ENCODE measurements around the gene MAGEA9B. TPM values are rescaled to one million over a fixed set of nuclear protein-coding genes. Genes with fewer than 3 reads are reported as not detected.
"Not testable (repeated sequence)": the region's sequence is repeated elsewhere in the genome, so short reads cannot be mapped to it uniquely, and the experiment has no call there.

The MAGEA9B gene
- total RNA-seq, 1 experiment from 2014 or later: 0.11 TPM

DNA sequence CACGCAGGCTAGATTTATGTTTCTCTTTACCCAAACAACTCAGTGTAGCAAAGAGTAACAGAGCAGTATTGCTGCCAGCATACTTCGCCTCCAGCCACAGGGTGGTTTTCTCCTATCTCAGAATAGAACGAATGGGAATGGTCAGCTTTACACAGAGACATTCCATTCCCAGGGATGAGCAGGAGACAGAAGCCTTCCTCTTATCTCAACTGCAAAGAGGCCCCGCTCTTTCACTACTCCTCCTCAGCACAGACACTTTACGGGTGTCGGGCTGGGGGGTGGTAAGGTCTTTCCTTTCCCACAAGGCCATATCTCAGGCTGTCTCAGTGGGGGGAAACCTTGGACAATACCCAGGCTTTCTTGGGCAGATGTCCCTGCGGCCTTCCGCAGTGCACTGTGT lies 39.6 kb upstream of the MAGEA9B start:
- not testable (repeated sequence) for H3K9me3 ChIP-seq (ENCODE audit: low read length); H3K79me2 ChIP-seq (ENCODE audit: low read length); H3K27me3 ChIP-seq (ENCODE audit: low read length); H3K27ac ChIP-seq (ENCODE audit: low read length); H3K9me2 ChIP-seq (replicated peaks; ENCODE audit: insufficient read depth, low read length); H3K36me3 ChIP-seq (ENCODE audit: insufficient read depth, low read length); H3K9ac ChIP-seq (ENCODE audit: low read length); H3K4me2 ChIP-seq (ENCODE audit: low read depth, low read length, poor library complexity, severe bottlenecking); DNase-seq; H2AFZ ChIP-seq (ENCODE audit: low read length); H3K4me1 ChIP-seq (ENCODE audit: low read length); H3K4me3 ChIP-seq (ENCODE audit: low read length)
- H4K20me1 ChIP-seq (ENCODE audit: insufficient read depth, low read depth, low read length): peaks cover 35% of the 10 kb centered on the region; the same call in 1 of the 2 replicates

DNA sequence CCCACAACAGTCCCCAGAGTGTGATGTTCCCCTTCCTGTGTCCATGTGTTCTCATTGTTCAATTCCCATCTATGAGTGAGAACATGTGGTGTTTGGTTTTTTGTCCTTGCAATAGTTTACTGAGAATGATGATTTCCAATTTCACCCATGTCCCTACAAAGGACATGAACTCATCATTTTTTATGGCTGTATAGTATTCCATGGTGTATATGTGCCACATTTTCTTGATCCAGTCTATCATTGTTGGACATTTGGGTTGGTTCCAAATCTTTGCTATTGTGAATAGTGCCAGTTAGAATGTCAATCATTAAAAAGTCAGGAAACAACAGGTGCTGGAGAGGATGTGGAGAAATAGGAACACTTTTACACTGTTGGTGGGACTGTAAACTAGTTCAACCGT lies 32.4 kb upstream of the MAGEA9B start:
- DNase-seq; H2AFZ ChIP-seq (ENCODE audit: low read length); H3K9me2 ChIP-seq (replicated peaks; ENCODE audit: insufficient read depth, low read length); H3K27ac ChIP-seq (ENCODE audit: low read length); H3K79me2 ChIP-seq (ENCODE audit: low read length); H3K36me3 ChIP-seq (ENCODE audit: insufficient read depth, low read length); H3K27me3 ChIP-seq (ENCODE audit: low read length); H3K9ac ChIP-seq (ENCODE audit: low read length); H3K4me3 ChIP-seq (ENCODE audit: low read length); H3K4me1 ChIP-seq (ENCODE audit: low read length); H3K4me2 ChIP-seq (ENCODE audit: low read depth, low read length, poor library complexity, severe bottlenecking); H3K9me3 ChIP-seq (ENCODE audit: low read length): not testable (repeated sequence)
- peaks cover 11% of the 10 kb centered on the region; the same call in 1 of the 2 replicates for H4K20me1 ChIP-seq (ENCODE audit: insufficient read depth, low read depth, low read length)

DNA sequence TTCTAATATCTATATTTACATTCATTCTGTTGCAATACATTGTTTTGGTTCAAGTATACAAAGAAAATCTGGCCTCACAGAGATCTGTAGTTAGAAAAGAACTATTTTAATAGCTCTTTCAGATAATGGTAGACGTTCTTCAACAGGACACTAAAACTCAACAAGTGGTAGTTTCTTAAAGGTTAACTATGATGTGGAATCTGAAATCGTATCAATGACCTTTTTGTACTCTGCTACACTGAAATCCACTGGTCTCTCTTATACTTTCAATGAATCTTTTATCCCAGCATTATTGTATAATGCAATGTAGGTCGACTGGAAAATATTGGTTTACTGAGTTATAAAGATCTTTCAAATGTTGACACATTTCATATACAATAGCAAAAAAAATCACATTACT lies 31.6 kb upstream of the MAGEA9B start:
- Histone ChIP-seq H2AFZ (ENCODE audit: low read length) (no peak overlapping the region), H3K27ac (ENCODE audit: low read length) (no peak overlapping the region), H3K27me3 (ENCODE audit: low read length) (no peaks in the 10 kb centered on the region), H3K4me2 (ENCODE audit: low read depth, low read length, poor library complexity, severe bottlenecking) (no peak overlapping the region), H3K9me2 (replicated peaks; ENCODE audit: insufficient read depth, low read length) (no peaks in the 10 kb centered on the region), H4K20me1 (ENCODE audit: insufficient read depth, low read depth, low read length) (peaks cover 6% of the 10 kb centered on the region; the same call in 1 of the 2 replicates), H3K9me3 (ENCODE audit: low read length) (no peaks in the 10 kb centered on the region), H3K4me3 (ENCODE audit: low read length) (no peak overlapping the region), H3K79me2 (ENCODE audit: low read length) (no peaks in the 10 kb centered on the region), H3K36me3 (ENCODE audit: insufficient read depth, low read length) (no peaks in the 10 kb centered on the region), H3K9ac (ENCODE audit: low read length) (no peak overlapping the region), H3K4me1 (ENCODE audit: low read length) (no peaks in the 10 kb centered on the region)
- no peak for DNase-seq

GRCh38 chrX:149611623-149612175 lies 24.4 kb upstream of the MAGEA9B start:
- Histone ChIP-seq H3K4me3 (ENCODE audit: low read length) (no peak overlapping the region), H3K36me3 (ENCODE audit: insufficient read depth, low read length) (no peaks in the 10 kb centered on the region), H3K79me2 (ENCODE audit: low read length) (no peaks in the 10 kb centered on the region), H3K9ac (ENCODE audit: low read length) (no peak overlapping the region), H3K9me2 (replicated peaks; ENCODE audit: insufficient read depth, low read length) (no peaks in the 10 kb centered on the region), H3K27me3 (ENCODE audit: low read length) (no peaks in the 10 kb centered on the region), H3K4me2 (ENCODE audit: low read depth, low read length, poor library complexity, severe bottlenecking) (no peak overlapping the region), H2AFZ (ENCODE audit: low read length) (no peak overlapping the region), H4K20me1 (ENCODE audit: insufficient read depth, low read depth, low read length) (peaks cover 13% of the 10 kb centered on the region; the same call in 1 of the 2 replicates), H3K4me1 (ENCODE audit: low read length) (peaks cover 7% of the 10 kb centered on the region), H3K9me3 (ENCODE audit: low read length) (no peaks in the 10 kb centered on the region), H3K27ac (ENCODE audit: low read length) (no peak overlapping the region)
- DNase-seq: no peak

DNA sequence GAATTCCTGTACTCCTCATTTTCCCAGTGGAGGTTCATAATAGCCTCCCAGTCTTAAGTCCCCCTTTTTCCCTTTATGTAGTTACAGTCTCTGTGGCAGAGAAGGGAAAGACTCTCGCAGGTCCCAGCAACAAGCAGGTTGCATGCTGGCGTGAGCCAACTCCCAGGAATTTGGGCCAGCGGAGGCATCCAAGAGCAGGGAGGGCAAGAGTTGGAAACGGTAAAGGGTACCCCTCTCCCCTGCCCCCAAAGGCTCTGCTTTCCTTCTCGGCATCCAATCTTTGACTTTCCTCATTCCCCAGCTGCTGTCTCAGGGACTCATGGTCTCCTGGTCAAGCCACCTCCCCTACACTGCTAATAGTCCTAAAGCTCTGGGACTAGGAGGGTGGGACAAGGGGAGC lies 23.3 kb upstream of the MAGEA9B start:
- no peak overlapping the region for H2AFZ ChIP-seq (ENCODE audit: low read length)
- no peak overlapping the region for H3K4me3 ChIP-seq (ENCODE audit: low read length)
- H3K9me2 ChIP-seq (replicated peaks; ENCODE audit: insufficient read depth, low read length): no peaks in the 10 kb centered on the region
- DNase-seq: no peak
- no peaks in the 10 kb centered on the region for H3K36me3 ChIP-seq (ENCODE audit: insufficient read depth, low read length)
- H3K79me2 ChIP-seq (ENCODE audit: low read length): no peaks in the 10 kb centered on the region
- no peaks in the 10 kb centered on the region for H3K9me3 ChIP-seq (ENCODE audit: low read length)
- no peak overlapping the region for H3K4me2 ChIP-seq (ENCODE audit: low read depth, low read length, poor library complexity, severe bottlenecking)
- H3K4me1 ChIP-seq (ENCODE audit: low read length): peaks cover 7% of the 10 kb centered on the region
- no peak overlapping the region for H3K27ac ChIP-seq (ENCODE audit: low read length)
- peaks cover 13% of the 10 kb centered on the region; the same call in 1 of the 2 replicates for H4K20me1 ChIP-seq (ENCODE audit: insufficient read depth, low read depth, low read length)
- no peaks in the 10 kb centered on the region for H3K27me3 ChIP-seq (ENCODE audit: low read length)
- no peak overlapping the region for H3K9ac ChIP-seq (ENCODE audit: low read length)

DNA sequence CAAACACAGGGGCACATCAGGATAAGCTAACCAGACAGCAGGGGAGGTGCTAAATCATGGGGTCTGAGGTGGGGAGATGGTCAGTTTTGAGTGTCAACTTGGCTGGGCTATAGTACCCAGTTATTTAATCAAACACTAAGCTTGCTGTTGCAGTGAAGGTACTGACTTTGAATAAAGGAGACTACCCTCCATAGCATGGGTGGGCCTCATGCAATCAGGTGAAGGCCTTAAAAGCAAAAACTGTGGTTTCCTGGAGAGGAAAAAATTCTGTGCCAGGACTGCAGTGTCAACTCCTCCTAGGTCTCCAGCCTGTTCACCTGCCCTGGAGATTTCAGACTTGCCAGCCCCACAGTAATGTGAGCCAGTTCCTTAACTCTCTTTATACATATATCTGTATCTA lies 20.4 kb upstream of the MAGEA9B start:
- Histone ChIP-seq H3K27me3 (ENCODE audit: low read length) (no peaks in the 10 kb centered on the region), H3K79me2 (ENCODE audit: low read length) (no peaks in the 10 kb centered on the region), H2AFZ (ENCODE audit: low read length) (no peak overlapping the region), H3K36me3 (ENCODE audit: insufficient read depth, low read length) (no peaks in the 10 kb centered on the region), H3K4me2 (ENCODE audit: low read depth, low read length, poor library complexity, severe bottlenecking) (no peak overlapping the region), H3K9ac (ENCODE audit: low read length) (no peak overlapping the region), H3K4me1 (ENCODE audit: low read length) (peaks cover 7% of the 10 kb centered on the region), H3K4me3 (ENCODE audit: low read length) (no peak overlapping the region), H4K20me1 (ENCODE audit: insufficient read depth, low read depth, low read length) (0 out of 2 replicates have a peak, but pooled peaks cover 8% of the 10 kb centered on the region), H3K27ac (ENCODE audit: low read length) (no peak overlapping the region), H3K9me2 (replicated peaks; ENCODE audit: insufficient read depth, low read length) (no peaks in the 10 kb centered on the region), H3K9me3 (ENCODE audit: low read length) (no peaks in the 10 kb centered on the region)
- DNase-seq: no peak

DNA sequence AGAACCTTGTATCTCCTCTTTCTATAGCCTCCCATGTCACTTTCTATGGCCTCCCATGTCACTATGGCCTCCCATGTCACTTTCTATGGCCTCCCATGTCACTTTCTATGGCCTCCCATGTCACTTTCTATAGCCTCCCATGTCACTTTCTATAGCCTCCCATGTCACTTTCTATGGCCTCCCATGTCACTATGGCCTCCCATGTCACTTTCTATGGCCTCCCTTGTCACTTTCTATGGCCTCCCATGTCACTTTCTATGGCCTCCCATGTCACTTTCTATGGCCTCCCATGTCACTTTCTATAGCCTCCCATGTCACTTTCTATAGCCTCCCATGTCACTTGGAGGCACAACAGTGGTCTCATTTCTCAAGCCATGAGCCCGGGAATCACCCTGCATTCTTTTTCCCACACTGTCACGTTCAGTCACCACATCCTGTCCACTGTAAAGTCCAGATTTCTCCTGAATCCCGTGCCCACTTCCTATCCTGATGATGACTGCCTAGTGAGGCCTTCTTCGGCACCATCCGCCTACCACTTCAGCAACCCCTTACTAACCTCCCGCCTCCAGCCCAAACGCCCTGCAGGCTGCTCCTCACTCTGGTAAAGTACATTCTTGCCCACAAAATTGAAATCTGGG lies 18.1 kb upstream of the MAGEA9B start:
- H3K4me3 ChIP-seq (ENCODE audit: low read length); H3K4me1 ChIP-seq (ENCODE audit: low read length); H3K9ac ChIP-seq (ENCODE audit: low read length); H3K27me3 ChIP-seq (ENCODE audit: low read length); H3K79me2 ChIP-seq (ENCODE audit: low read length); H3K36me3 ChIP-seq (ENCODE audit: insufficient read depth, low read length); DNase-seq; H3K27ac ChIP-seq (ENCODE audit: low read length); H3K9me2 ChIP-seq (replicated peaks; ENCODE audit: insufficient read depth, low read length); H4K20me1 ChIP-seq (ENCODE audit: insufficient read depth, low read depth, low read length); H3K4me2 ChIP-seq (ENCODE audit: low read depth, low read length, poor library complexity, severe bottlenecking); H2AFZ ChIP-seq (ENCODE audit: low read length); H3K9me3 ChIP-seq (ENCODE audit: low read length): not testable (repeated sequence)

- H3K9me3 ChIP-seq (ENCODE audit: low read length); H3K4me3 ChIP-seq (ENCODE audit: low read length): not testable (repeated sequence)
Observed at GRCh38 chrX:149598603-149599002, 11.3 kb upstream of the MAGEA9B start.

More at GRCh38 chrX:149598603-149599002, 11.3 kb upstream of the MAGEA9B start:
- H3K9me2 ChIP-seq (replicated peaks; ENCODE audit: insufficient read depth, low read length); H3K4me1 ChIP-seq (ENCODE audit: low read length); H3K9ac ChIP-seq (ENCODE audit: low read length); H4K20me1 ChIP-seq (ENCODE audit: insufficient read depth, low read depth, low read length); H3K36me3 ChIP-seq (ENCODE audit: insufficient read depth, low read length); H3K27ac ChIP-seq (ENCODE audit: low read length); H3K79me2 ChIP-seq (ENCODE audit: low read length); H3K27me3 ChIP-seq (ENCODE audit: low read length); H3K4me2 ChIP-seq (ENCODE audit: low read depth, low read length, poor library complexity, severe bottlenecking); DNase-seq; H2AFZ ChIP-seq (ENCODE audit: low read length): not testable (repeated sequence)

Measured in Karpas-422 (cell line).